Ishikawa (cell line): Measurements from ENCODE around the gene LRFN2.

ENCODE experiments used
- CEBPB ChIP-seq: IDR thresholded peaks from 2 replicates; pipeline ENCODE4 v1.6.1; 2012
- CREB1 ChIP-seq: IDR thresholded peaks from 2 replicates; pipeline ENCODE4 v1.6.1; 2012; ENCODE audit warnings: low read depth
- EGR1 ChIP-seq: IDR thresholded peaks from 2 replicates; pipeline ENCODE4 v1.6.1; 2012
- EP300 ChIP-seq: IDR thresholded peaks from 2 replicates; pipeline ENCODE4 v1.6.1; 2012; ENCODE audit warnings: borderline replicate concordance
- FOXM1 ChIP-seq: IDR thresholded peaks from 2 replicates; pipeline ENCODE4 v1.6.1; 2012; ENCODE audit warnings: low read depth, borderline replicate concordance
- NFIC ChIP-seq: IDR thresholded peaks from 2 replicates; pipeline ENCODE4 v1.6.1; 2012
- RAD21 ChIP-seq: IDR thresholded peaks from 2 replicates; pipeline ENCODE4 v1.6.1; 2012; ENCODE audit warnings: low read depth
- TAF1 ChIP-seq: IDR thresholded peaks from 2 replicates; pipeline ENCODE4 v1.6.1; 2012; ENCODE audit warnings: low read depth, mild to moderate bottlenecking
- TCF12 ChIP-seq: IDR thresholded peaks from 2 replicates; pipeline ENCODE4 v1.6.1; 2012; ENCODE audit warnings: low read depth
- TEAD4 ChIP-seq: IDR thresholded peaks from 2 replicates; pipeline ENCODE4 v1.6.1; 2012
- YY1 ChIP-seq: IDR thresholded peaks from 2 replicates; pipeline ENCODE4 v1.6.1; 2012; ENCODE audit warnings: low read depth
- ZBTB7A ChIP-seq: IDR thresholded peaks from 2 replicates; pipeline ENCODE4 v1.6.1; 2012; ENCODE audit warnings: low read depth
- TF ChIP-seq, protein P1 (sequence below): IDR thresholded peaks from 2 replicates; pipeline ENCODE4 v1.6.1; 2012
- TF ChIP-seq, protein P2 (sequence below): IDR thresholded peaks from 2 replicates; pipeline ENCODE4 v1.6.1; 2012; ENCODE audit warnings: low read depth, mild to moderate bottlenecking
- TF ChIP-seq, protein P3 (sequence below): IDR thresholded peaks from 2 replicates; pipeline ENCODE4 v1.6.1; 2012

Gene LRFN2

DNA sequence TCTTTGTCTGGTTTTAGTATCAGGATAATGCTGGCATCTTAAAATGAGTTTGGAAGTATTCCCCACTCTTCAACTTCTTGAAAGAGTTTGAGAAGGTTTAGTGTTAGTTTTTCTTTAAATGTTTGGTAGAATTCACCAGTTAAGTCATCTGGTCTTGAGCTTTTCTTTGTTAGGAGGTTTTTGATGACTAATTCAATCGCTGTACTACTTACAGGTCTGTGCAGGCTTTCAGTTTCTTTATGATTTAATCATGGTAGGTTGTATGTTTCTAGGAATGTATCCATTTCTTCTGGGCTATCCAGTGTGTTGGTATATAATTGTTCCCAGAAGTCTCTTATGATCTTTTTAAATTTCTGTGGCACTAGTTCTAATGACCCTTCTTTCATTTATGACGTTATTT, 215.5 kb downstream of the LRFN2 start:
- TF ChIP-seq YY1 (no peak), RAD21 (no peak), EGR1 (no peak), CREB1 (no peak), ZBTB7A (no peak), CEBPB (no peak), NFIC (no peak), FOXM1 (no peak), TAF1 (no peak), TEAD4 (no peak), TCF12 (no peak), EP300 (no peak)
- TF ChIP-seq, protein P1, sequence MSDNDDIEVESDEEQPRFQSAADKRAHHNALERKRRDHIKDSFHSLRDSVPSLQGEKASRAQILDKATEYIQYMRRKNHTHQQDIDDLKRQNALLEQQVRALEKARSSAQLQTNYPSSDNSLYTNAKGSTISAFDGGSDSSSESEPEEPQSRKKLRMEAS, result no peak
- TF ChIP-seq, protein P2, sequence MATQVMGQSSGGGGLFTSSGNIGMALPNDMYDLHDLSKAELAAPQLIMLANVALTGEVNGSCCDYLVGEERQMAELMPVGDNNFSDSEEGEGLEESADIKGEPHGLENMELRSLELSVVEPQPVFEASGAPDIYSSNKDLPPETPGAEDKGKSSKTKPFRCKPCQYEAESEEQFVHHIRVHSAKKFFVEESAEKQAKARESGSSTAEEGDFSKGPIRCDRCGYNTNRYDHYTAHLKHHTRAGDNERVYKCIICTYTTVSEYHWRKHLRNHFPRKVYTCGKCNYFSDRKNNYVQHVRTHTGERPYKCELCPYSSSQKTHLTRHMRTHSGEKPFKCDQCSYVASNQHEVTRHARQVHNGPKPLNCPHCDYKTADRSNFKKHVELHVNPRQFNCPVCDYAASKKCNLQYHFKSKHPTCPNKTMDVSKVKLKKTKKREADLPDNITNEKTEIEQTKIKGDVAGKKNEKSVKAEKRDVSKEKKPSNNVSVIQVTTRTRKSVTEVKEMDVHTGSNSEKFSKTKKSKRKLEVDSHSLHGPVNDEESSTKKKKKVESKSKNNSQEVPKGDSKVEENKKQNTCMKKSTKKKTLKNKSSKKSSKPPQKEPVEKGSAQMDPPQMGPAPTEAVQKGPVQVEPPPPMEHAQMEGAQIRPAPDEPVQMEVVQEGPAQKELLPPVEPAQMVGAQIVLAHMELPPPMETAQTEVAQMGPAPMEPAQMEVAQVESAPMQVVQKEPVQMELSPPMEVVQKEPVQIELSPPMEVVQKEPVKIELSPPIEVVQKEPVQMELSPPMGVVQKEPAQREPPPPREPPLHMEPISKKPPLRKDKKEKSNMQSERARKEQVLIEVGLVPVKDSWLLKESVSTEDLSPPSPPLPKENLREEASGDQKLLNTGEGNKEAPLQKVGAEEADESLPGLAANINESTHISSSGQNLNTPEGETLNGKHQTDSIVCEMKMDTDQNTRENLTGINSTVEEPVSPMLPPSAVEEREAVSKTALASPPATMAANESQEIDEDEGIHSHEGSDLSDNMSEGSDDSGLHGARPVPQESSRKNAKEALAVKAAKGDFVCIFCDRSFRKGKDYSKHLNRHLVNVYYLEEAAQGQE, result no peak
- TF ChIP-seq, protein P3, sequence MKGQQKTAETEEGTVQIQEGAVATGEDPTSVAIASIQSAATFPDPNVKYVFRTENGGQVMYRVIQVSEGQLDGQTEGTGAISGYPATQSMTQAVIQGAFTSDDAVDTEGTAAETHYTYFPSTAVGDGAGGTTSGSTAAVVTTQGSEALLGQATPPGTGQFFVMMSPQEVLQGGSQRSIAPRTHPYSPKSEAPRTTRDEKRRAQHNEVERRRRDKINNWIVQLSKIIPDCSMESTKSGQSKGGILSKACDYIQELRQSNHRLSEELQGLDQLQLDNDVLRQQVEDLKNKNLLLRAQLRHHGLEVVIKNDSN, result no peak

DNA sequence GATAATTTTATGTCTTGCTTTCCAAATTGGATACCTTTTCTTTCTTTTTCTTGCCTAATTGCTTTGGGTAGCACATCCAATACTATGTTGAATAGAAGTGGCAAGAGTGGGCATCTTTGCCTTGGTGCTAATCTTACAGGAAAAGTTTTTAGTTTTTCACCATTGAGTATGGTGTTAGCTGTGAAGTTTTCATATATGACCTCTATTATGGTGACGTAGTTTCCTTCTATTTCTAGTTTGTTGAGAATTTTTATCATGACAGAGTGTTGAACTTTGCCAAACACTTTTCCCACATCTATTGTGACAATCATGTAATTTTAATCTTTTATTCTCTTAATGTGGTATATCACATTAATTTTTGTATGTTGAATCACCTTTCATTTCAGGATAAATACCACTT, 216.1 kb downstream of the LRFN2 start:
- TF ChIP-seq RAD21 (no peak), TAF1 (no peak), TCF12 (no peak), FOXM1 (no peak), YY1 (no peak), EP300 (no peak), ZBTB7A (no peak), EGR1 (no peak), CEBPB (no peak), CREB1 (no peak), TEAD4 (no peak), NFIC (no peak)
- TF ChIP-seq, protein P2, result no peak
- TF ChIP-seq, protein P1, result no peak
- TF ChIP-seq, protein P3, result no peak

DNA sequence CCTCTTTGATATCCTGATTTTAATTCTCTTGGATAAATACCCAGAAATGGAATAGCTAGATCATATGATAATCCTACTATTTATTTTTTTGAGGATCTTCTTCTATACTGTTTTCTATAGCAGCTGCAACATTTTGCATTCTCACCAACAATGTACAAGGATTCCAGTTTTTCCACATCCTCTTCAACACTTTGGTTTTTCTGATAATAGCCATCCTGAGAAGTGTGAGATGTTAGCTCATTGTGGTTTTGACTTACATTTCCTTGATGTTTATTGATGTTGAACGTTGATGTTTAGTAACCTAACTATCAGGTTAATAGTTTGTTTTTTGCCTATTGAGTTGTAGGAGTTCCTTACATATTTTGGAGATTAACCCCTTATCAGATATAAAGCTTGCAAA, 217.3 kb downstream of the LRFN2 start:
- no peak for TF ChIP-seq EP300
- TF ChIP-seq NFIC, result no peak
- TF ChIP-seq TEAD4, result no peak
- TF ChIP-seq, protein P2, result no peak
- no peak for TF ChIP-seq YY1
- no peak for TF ChIP-seq TCF12
- TF ChIP-seq FOXM1, result no peak
- TF ChIP-seq, protein P3, result no peak
- TF ChIP-seq CEBPB, result no peak
- no peak for TF ChIP-seq TAF1
- TF ChIP-seq EGR1, result no peak
- TF ChIP-seq ZBTB7A, result no peak
- no peak for TF ChIP-seq RAD21
- TF ChIP-seq, protein P1, result no peak
- no peak for TF ChIP-seq CREB1
